DMS153 treated with DMSO at 0.1 percent for 48 hours (cell line): ENCODE results near the gene UBAP1.
"Not testable (repeated sequence)": the region's sequence is repeated elsewhere in the genome, so short reads cannot be mapped to it uniquely, and the experiment has no call there.

Experiments
- DNase-seq: peaks from one replicate; lab custom pipeline; 2025; ENCODE audit not compliant: unreplicated experiment; lab: John Stamatoyannopoulos, UW

Gene UBAP1

GRCh38 chr9:34178436-34179212 lies at the start of gene UBAP1:
TSS of gene UBAP1 (plus strand) at chr9:34179043. CDS start at chr9:34220915, 41,872 bp downstream.
- DNase-seq: peak; percentile 86

- no peak for DNase-seq
These were observed 47.3 kb upstream of the UBAP1 start for GRCh38 chr9:34131571-34131970.

GRCh38 chr9:34133436-34133949 lies 45.4 kb upstream of the UBAP1 start:
- DNase-seq: no peak

- no peak for DNase-seq
These were observed 44.3 kb upstream of the UBAP1 start for GRCh38 chr9:34134521-34134920.

GRCh38 chr9:34138644-34139043 lies 40.2 kb upstream of the UBAP1 start:
- not testable (repeated sequence) for DNase-seq

GRCh38 chr9:34139477-34140146 lies 39.2 kb upstream of the UBAP1 start:
- DNase-seq: no peak

- no peak for DNase-seq
These were observed 38.0 kb upstream of the UBAP1 start for GRCh38 chr9:34140853-34141252.

- no peak for DNase-seq
These were observed 35.7 kb upstream of the UBAP1 start for GRCh38 chr9:34143116-34143515.

- DNase-seq: no peak
These were observed 33.7 kb upstream of the UBAP1 start for GRCh38 chr9:34145165-34145564.

- no peak for DNase-seq
These were observed 27.4 kb upstream of the UBAP1 start for GRCh38 chr9:34151398-34151797.

GRCh38 chr9:34154057-34154456 lies 24.8 kb upstream of the UBAP1 start:
- DNase-seq: no peak

GRCh38 chr9:34157318-34157717 lies 21.5 kb upstream of the UBAP1 start:
- DNase-seq: no peak

- DNase-seq: no peak
These were observed 20.9 kb upstream of the UBAP1 start for GRCh38 chr9:34157898-34158297.

- DNase-seq: peak; percentile 19
These were observed 20.4 kb upstream of the UBAP1 start for GRCh38 chr9:34158362-34158869.

GRCh38 chr9:34163434-34163833 lies 15.4 kb upstream of the UBAP1 start:
- DNase-seq: no peak

- DNase-seq: no peak
These were observed 9.7 kb upstream of the UBAP1 start for GRCh38 chr9:34169125-34169524.

- no peak for DNase-seq
These were observed 8.4 kb upstream of the UBAP1 start for GRCh38 chr9:34170237-34170991.

GRCh38 chr9:34171753-34172535 lies 6.9 kb upstream of the UBAP1 start:
- no peak for DNase-seq

GRCh38 chr9:34176089-34176488 lies 2.8 kb upstream of the UBAP1 start:
- no peak for DNase-seq

- no peak for DNase-seq
These were observed 1.0 kb upstream of the UBAP1 start for GRCh38 chr9:34177593-34178435.
